Measurements from ENCODE around the gene XPO1.
"Not testable (repeated sequence)": the region's sequence is repeated elsewhere in the genome, so short reads cannot be mapped to it uniquely, and the experiment has no call there.

XPO1 gene

GRCh38 chr2:61535449-61535848, 2.7 kb downstream of the XPO1 start:
- DNase-seq = no peak

GRCh38 chr2:61534926-61535325, 3.2 kb downstream of the XPO1 start:
- no peak for DNase-seq

GRCh38 chr2:61530749-61531148, 7.4 kb downstream of the XPO1 start:
- DNase-seq = no peak

GRCh38 chr2:61529944-61530735, 8.0 kb downstream of the XPO1 start:
- no peak for DNase-seq

- no peak for DNase-seq
These were observed 17.9 kb downstream of the XPO1 start for GRCh38 chr2:61520261-61520660.

- DNase-seq = no peak
These were observed 25.3 kb downstream of the XPO1 start for GRCh38 chr2:61512768-61513398.

- no peak for DNase-seq
These were observed 27.2 kb downstream of the XPO1 start for GRCh38 chr2:61510674-61511671.

- DNase-seq = no peak
These were observed 33.2 kb downstream of the XPO1 start for GRCh38 chr2:61504949-61505348.

GRCh38 chr2:61499060-61499459, 39.1 kb downstream of the XPO1 start:
- no peak for DNase-seq

GRCh38 chr2:61493523-61493942, 44.6 kb downstream of the XPO1 start:
- DNase-seq = no peak

- no peak for DNase-seq
These were observed 45.7 kb downstream of the XPO1 start for GRCh38 chr2:61492476-61492875.

GRCh38 chr2:61485281-61485680, 52.9 kb downstream of the XPO1 start:
- no peak for DNase-seq

GRCh38 chr2:61478086-61478485, 60.1 kb downstream of the XPO1 start:
- DNase-seq = no peak

- not testable (repeated sequence) for DNase-seq
These were observed 61.1 kb downstream of the XPO1 start for GRCh38 chr2:61476929-61477589.

GRCh38 chr2:61471905-61472805, 66.0 kb downstream of the XPO1 start:
- peak; percentile 77 for DNase-seq

- DNase-seq = peak; percentile 98
These were observed 66.9 kb downstream of the XPO1 start, which contains the start of gene USP34 for GRCh38 chr2:61470965-61471904. Gene USP34, minus strand, starts transcription at chr2:61471087. Its CDS starts 395 bp downstream, at chr2:61470692.

- DNase-seq = peak; percentile 91
These were observed 67.8 kb downstream of the XPO1 start for GRCh38 chr2:61470122-61470951.

GRCh38 chr2:61469424-61470121, 68.6 kb downstream of the XPO1 start:
- DNase-seq = no peak

GRCh38 chr2:61468231-61468630, 69.9 kb downstream of the XPO1 start:
- DNase-seq = not testable (repeated sequence)
